Endodermal cell (in vitro differentiated cells): ENCODE measurements around the gene HAND1. TPM values are rescaled to one million over a fixed set of nuclear protein-coding genes. Genes with fewer than 3 reads are reported as not detected.
A peak's percentile ranks its signal among the peaks of the same experiment; 100 is the strongest.

ENCODE experiments used
- DNase-seq: peaks from one replicate; pipeline ENCODE4 v3.0.0-alpha.2; 2017
- H3K27ac ChIP-seq: 2 replicates; pipeline ENCODE4 v1.5.1; 2013; ENCODE audit warnings: mild to moderate bottlenecking, low read depth, low read length, moderate library complexity
- H3K27me3 ChIP-seq: 2 replicates; pipeline ENCODE4 v1.6.1; 2013; ENCODE audit warnings: mild to moderate bottlenecking, low read length, moderate library complexity; ENCODE audit not compliant: insufficient read depth, control insufficient read depth, poor library complexity, severe bottlenecking
- H3K36me3 ChIP-seq: 2 replicates; pipeline ENCODE4 v1.7.0; 2013; ENCODE audit warnings: mild to moderate bottlenecking, low read length, moderate library complexity; ENCODE audit not compliant: control insufficient read depth, insufficient read depth
- H3K4me1 ChIP-seq: one replicate; pipeline ENCODE4 v1.7.0; 2013; ENCODE audit warnings: low read length; ENCODE audit not compliant: control insufficient read depth, insufficient read depth
- H3K4me3 ChIP-seq: 2 replicates; pipeline ENCODE4 v1.5.1; 2013; ENCODE audit warnings: mild to moderate bottlenecking, low read length, moderate library complexity
- H3K9ac ChIP-seq: 2 replicates; pipeline ENCODE4 v1.6.1; 2013; ENCODE audit warnings: mild to moderate bottlenecking, low read length, moderate library complexity; ENCODE audit not compliant: poor library complexity, severe bottlenecking; ENCODE audit errors: extremely low read depth
- H3K9me3 ChIP-seq: 2 replicates; pipeline ENCODE4 v1.6.1; 2013; ENCODE audit warnings: mild to moderate bottlenecking, low read length, moderate library complexity; ENCODE audit not compliant: control insufficient read depth
- H3K27ac Mint-ChIP-seq: 2 replicates; pipeline ENCODE4 v1.8.0; 2020; ENCODE audit warnings: mixed read lengths
- H3K27me3 Mint-ChIP-seq: 2 replicates; pipeline ENCODE4 v1.8.0; 2021; ENCODE audit warnings: mild to moderate bottlenecking, mixed read lengths; ENCODE audit not compliant: insufficient read depth
- H3K36me3 Mint-ChIP-seq: 2 replicates; pipeline ENCODE4 v1.8.0; 2020; ENCODE audit warnings: low read depth, mixed read lengths
- H3K4me1 Mint-ChIP-seq: 2 replicates; pipeline ENCODE4 v1.8.0; 2020; ENCODE audit warnings: mixed read lengths
- H3K4me3 Mint-ChIP-seq: 2 replicates; pipeline ENCODE4 v1.8.0; 2020; ENCODE audit warnings: mild to moderate bottlenecking, moderate library complexity, mixed read lengths
- H3K9me3 Mint-ChIP-seq: 2 replicates; pipeline ENCODE4 v1.8.0; 2020; ENCODE audit warnings: mild to moderate bottlenecking, mixed read lengths
- CTCF ChIP-seq: fragments of 200-600 bp; sonication (generic); conservative IDR thresholded peaks from 2 replicates; pipeline ENCODE4 v1.5.0; 2021; ENCODE audit warnings: antibody characterized with exemption, mild to moderate bottlenecking
- WGBS, 2 experiments: methylation state at CpG; one replicate each; pipeline versions ENCODE4 v1.1.5 to v1.1.7; 2013; ENCODE audit warnings: missing lambda C conversion rate in 2 of 2, mixed read lengths in 1 of 2; ENCODE audit not compliant: insufficient coverage in 1 of 2, insufficient read length in 1 of 2; 5-methylcytosine and 5-hydroxymethylcytosine counted together
- total RNA-seq, 2 donors: library from RNA; stranded (reverse); fragmentation: NEBNext Ultra II Directional in 1 of 2; extraction: Animal tissue kit (Norgen Biotek cat#: 25700) in 1 of 2; gene quantifications; 2 replicates in 1 of 2; 3 replicates in 1 of 2; pipeline ENCODE4 v1.2.1, GENCODE V29; 2021

Gene HAND1
- total RNA-seq, 2 donors from 2014 or later, result not detected

- Histone ChIP-seq H3K4me1 (peaks cover 6% of the 10 kb centered on the region), H3K4me3 (no peak overlapping the region), H3K27ac (no peak overlapping the region), H3K9ac (no peak overlapping the region), H3K9me3 (no peaks in the 10 kb centered on the region), H3K36me3 (no peaks in the 10 kb centered on the region), H3K27me3 (peaks cover 100% of the 10 kb centered on the region)
- peaks cover 100% of the 10 kb centered on the region for H3K27me3 Mint-ChIP-seq
- WGBS, 2 experiments, result 3% methylated on average over 28 to 48 of the region's 49 CpGs
- peak; percentile 65 for DNase-seq
- H3K4me1 Mint-ChIP-seq, result peaks cover 47% of the 10 kb centered on the region
- H3K9me3 Mint-ChIP-seq, result no peaks in the 10 kb centered on the region
- no peaks in the 10 kb centered on the region for H3K36me3 Mint-ChIP-seq
- H3K4me3 Mint-ChIP-seq, result peak overlapping the region; percentile 36
- H3K27ac Mint-ChIP-seq, result no peak overlapping the region
- TF ChIP-seq CTCF, result no peak
Observed at GRCh38 chr5:154482528-154483449, 4.8 kb upstream of the HAND1 start.

GRCh38 chr5:154481584-154482381, 3.8 kb upstream of the HAND1 start:
- H3K27ac Mint-ChIP-seq, result no peak overlapping the region
- peaks cover 53% of the 10 kb centered on the region for H3K4me1 Mint-ChIP-seq

More at GRCh38 chr5:154481584-154482381, 3.8 kb upstream of the HAND1 start:
- Histone ChIP-seq H3K4me3 (no peak overlapping the region), H3K27ac (no peak overlapping the region), H3K27me3 (peaks cover 100% of the 10 kb centered on the region), H3K9ac (no peak overlapping the region), H3K4me1 (peaks cover 6% of the 10 kb centered on the region), H3K9me3 (no peaks in the 10 kb centered on the region), H3K36me3 (no peaks in the 10 kb centered on the region)
- WGBS, 2 experiments, result 13 to 15% methylated on average over 6 to 11 of the region's 11 CpGs
- H3K36me3 Mint-ChIP-seq, result no peaks in the 10 kb centered on the region
- no peak for TF ChIP-seq CTCF
- peaks cover 100% of the 10 kb centered on the region for H3K27me3 Mint-ChIP-seq
- H3K4me3 Mint-ChIP-seq, result no peak overlapping the region
- H3K9me3 Mint-ChIP-seq, result no peaks in the 10 kb centered on the region
- peak; percentile 56 for DNase-seq
